Cardiac muscle cell (in vitro differentiated cells and primary cell): Measurements from ENCODE around the gene HEXD. TPM values are rescaled to one million over a fixed set of nuclear protein-coding genes. Genes with fewer than 3 reads are reported as not detected.

ENCODE experiments used
- DNase-seq, 2 donors: peaks; one replicate each; pipeline versions ENCODE4 v3.0.0 to v3.0.0-alpha.2; 2010 to 2017; ENCODE audit warnings: low read depth in 1 of 2, low spot score in 1 of 2
- H3K27ac ChIP-seq: fragments of 200-600 bp; sonication (generic); 2 replicates; pipeline ENCODE4 v1.5.1; 2016
- H3K27me3 ChIP-seq: fragments of 200-600 bp; sonication (generic); 2 replicates; pipeline ENCODE4 v1.6.0; 2016; ENCODE audit warnings: control low read depth
- H3K36me3 ChIP-seq: fragments of 200-600 bp; sonication (generic); 2 replicates; pipeline ENCODE4 v1.5.1; 2016; ENCODE audit warnings: control low read depth
- H3K4me1 ChIP-seq: fragments of 200-600 bp; sonication (generic); 2 replicates; pipeline ENCODE4 v1.8.1; 2017; ENCODE audit warnings: low read depth, mild to moderate bottlenecking, mixed run types
- H3K4me3 ChIP-seq: fragments of 200-600 bp; sonication (generic); 2 replicates; pipeline ENCODE4 v1.5.1; 2016; ENCODE audit warnings: mild to moderate bottlenecking
- H3K9me3 ChIP-seq: fragments of 200-600 bp; sonication (generic); 2 replicates; pipeline ENCODE4 v1.5.1; 2017; ENCODE audit warnings: low read depth, mild to moderate bottlenecking, control low read depth
- polyA plus RNA-seq: library from polyadenylated mRNA; unstranded; fragments of >200 nt; fragmentation: Nextera tagmentation; extraction: Ambion mirVana; gene quantifications from 2 replicates; pipeline ENCODE4 v1.2.1, GENCODE V29; 2016
- total RNA-seq: library from RNA; depleted of rRNA; stranded (reverse); fragments of >200 nt; gene quantifications from 2 replicates; pipeline ENCODE4 v1.2.3, GENCODE V29; 2016
- TF ChIP-seq, protein P1 (sequence below): IDR thresholded peaks from 2 replicates; pipeline ENCODE4 v1.5.1; 2012; ENCODE audit warnings: low read depth, mild to moderate bottlenecking, low read length

Gene HEXD
- total and polyA plus RNA-seq, 2 experiments from 2014 or later = 49.9 to 58.0 TPM

DNA sequence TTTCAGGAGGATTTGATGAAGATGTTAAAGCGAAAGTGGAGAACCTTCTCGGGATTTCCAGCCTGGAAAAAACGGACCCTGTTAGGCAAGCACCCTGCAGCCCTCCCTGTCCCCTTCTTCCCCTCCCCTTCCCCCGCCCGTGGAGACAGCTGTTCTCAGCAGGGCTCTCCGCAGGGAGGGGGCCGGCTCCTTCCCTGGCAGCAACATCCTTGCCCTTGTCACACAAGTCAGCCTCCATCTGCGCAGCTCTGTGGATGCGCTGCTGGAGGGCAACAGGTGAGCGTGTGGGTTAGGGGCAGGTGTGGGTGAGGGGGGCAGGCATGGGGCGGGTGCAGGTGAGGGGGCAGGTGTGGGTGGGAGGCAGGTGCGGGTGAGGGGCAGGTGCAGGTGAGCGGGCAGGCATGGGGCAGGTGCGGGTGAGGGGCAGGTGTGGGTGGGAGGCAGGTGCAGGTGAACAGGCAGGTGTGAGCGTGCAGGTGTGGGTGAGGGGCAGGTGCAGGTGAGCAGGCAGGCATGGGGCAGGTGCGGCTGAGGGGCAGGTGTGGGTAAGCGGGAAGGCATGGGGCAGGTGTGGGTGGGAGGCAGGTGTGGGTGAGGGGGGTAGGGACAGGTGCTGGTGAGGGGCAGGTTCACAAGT, 23.0 kb downstream of the HEXD start:
- H3K27ac ChIP-seq = no peak overlapping the region
- no peaks in the 10 kb centered on the region for H3K27me3 ChIP-seq
- H3K36me3 ChIP-seq = no peaks in the 10 kb centered on the region
- no peaks in the 10 kb centered on the region for H3K4me1 ChIP-seq
- H3K9me3 ChIP-seq = no peaks in the 10 kb centered on the region
- DNase-seq = peak in 1 of 2 donors; percentile 49
- no peak overlapping the region for H3K4me3 ChIP-seq
- TF ChIP-seq, protein P1, sequence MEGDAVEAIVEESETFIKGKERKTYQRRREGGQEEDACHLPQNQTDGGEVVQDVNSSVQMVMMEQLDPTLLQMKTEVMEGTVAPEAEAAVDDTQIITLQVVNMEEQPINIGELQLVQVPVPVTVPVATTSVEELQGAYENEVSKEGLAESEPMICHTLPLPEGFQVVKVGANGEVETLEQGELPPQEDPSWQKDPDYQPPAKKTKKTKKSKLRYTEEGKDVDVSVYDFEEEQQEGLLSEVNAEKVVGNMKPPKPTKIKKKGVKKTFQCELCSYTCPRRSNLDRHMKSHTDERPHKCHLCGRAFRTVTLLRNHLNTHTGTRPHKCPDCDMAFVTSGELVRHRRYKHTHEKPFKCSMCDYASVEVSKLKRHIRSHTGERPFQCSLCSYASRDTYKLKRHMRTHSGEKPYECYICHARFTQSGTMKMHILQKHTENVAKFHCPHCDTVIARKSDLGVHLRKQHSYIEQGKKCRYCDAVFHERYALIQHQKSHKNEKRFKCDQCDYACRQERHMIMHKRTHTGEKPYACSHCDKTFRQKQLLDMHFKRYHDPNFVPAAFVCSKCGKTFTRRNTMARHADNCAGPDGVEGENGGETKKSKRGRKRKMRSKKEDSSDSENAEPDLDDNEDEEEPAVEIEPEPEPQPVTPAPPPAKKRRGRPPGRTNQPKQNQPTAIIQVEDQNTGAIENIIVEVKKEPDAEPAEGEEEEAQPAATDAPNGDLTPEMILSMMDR = no peak

DNA sequence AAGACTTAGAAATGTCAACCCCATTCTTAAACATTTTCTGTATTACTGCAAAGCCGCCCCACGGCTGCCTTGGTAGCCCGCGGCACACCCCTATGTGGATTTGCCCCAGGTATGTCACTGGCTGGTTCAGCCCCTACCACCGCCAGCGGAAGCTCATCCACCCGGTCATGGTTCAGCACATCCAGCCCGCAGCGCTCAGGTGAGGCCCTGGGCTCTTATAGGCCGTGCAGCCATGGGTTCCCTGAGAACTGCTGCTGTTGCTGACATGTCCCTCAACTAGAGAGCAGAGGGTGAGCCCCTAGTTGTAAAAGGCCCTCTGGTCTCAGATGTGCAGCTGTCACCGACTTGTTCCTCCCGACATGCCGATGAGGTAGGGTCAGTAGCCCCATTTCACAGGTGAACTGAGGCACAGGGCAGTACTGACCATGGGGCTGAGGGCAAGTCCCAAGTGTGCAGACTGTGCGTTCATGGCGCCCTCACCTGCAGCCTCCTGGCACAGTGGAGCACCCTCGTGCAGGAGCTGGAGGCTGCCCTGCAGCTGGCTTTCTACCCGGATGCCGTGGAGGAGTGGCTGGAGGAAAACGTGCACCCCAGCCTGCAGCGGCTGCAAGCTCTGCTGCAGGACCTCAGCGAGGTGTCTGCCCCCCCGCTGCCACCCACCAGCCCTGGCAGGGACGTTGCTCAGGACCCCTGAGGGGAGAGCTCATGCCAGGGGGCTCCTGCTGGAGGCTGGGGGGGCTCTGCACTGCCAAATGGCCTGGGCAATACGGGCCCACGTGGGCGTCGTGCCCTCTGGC, 23.7 kb downstream of the HEXD start:
- TF ChIP-seq, protein P1 = no peak
- no peak overlapping the region for H3K4me3 ChIP-seq
- no peak overlapping the region for H3K27ac ChIP-seq
- no peaks in the 10 kb centered on the region for H3K4me1 ChIP-seq
- no peak for DNase-seq
- no peaks in the 10 kb centered on the region for H3K9me3 ChIP-seq
- H3K27me3 ChIP-seq = no peaks in the 10 kb centered on the region
- no peaks in the 10 kb centered on the region for H3K36me3 ChIP-seq

DNA sequence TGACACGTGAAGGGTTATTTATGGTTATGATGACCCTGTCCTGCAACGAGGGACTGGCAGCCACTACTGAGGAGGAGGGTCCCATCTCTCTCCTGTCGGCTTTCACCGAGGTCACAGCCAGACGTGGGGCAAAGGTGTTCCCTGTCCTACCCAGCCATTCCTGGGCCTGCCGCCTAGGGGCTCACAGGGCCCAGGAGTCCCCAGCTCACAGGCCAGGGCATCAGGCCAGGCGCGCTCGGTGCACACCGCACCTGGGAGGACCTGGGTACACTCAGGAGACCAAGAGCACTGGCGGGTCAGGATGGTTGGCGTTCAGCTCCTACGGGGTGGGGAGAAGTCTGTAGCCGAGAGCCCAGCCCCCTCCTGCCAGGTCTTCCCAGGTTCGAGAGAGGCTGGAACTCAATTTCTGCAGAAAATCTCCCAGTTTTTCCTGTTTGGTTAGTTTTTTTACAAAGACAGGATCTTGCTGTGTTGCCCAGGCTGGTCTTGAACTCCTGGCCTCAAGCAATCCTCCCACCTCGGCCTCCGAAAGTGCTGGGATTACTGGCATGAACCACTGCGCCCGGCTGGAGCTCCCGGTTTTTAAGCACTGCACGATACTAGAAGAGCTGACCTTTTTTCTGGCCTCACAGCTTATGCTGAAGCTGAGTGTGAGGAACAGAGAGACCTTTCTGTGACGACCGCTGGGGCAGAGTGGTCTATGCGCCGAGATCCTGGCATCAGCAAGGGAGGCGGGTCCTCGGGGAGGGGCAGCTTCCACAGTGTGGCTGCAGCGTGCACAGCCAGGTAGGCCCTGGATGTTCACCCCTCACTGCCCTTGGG, 24.7 kb downstream of the HEXD start:
- Histone ChIP-seq H3K27ac (no peak overlapping the region), H3K27me3 (no peaks in the 10 kb centered on the region), H3K9me3 (no peaks in the 10 kb centered on the region), H3K4me1 (no peaks in the 10 kb centered on the region), H3K4me3 (no peak overlapping the region), H3K36me3 (no peaks in the 10 kb centered on the region)
- TF ChIP-seq, protein P1 = no peak
- no peak for DNase-seq

DNA sequence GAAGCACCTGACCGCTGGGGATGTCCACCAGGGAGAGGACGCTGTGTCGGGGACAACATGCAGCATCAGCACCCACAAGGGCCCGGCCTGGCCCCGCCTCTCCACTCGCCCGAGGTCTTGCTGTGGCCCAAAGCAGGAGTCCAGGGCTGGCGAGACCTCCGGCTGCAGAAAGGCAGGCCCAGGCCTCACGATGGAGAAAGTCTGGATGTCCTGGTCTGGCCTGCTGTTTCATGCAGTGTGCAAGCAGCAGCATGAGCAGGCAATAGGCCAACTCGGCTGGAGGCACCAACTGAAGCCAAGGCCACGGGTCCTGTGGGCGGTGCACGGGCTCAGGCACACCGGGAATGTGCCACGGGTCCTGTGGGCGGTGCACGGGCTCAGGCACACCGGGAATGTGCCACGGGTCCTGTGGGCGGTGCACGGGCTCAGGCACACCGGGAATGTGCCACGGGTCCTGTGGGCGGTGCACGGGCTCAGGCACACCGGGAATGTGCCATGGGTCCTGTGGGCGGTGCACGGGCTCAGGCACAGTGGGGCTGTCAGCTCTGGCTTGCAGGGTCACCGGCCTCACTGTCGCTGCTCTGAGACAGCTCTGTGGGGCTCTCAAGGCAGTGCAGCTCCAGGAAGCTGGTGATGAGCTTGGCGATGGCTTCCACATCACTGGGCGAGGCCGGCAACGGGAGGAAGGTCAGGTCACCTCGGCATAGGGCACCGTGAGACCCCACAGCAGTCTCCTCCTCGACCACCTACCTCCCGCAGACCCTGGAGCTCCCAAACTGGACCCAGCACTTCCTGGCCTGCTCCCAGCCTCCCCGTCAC, 25.5 kb downstream of the HEXD start:
- H3K9me3 ChIP-seq = no peaks in the 10 kb centered on the region
- H3K27me3 ChIP-seq = no peaks in the 10 kb centered on the region
- no peaks in the 10 kb centered on the region for H3K4me1 ChIP-seq
- no peak overlapping the region for H3K27ac ChIP-seq
- no peak overlapping the region for H3K4me3 ChIP-seq
- TF ChIP-seq, protein P1 = no peak
- DNase-seq = no peak
- H3K36me3 ChIP-seq = no peaks in the 10 kb centered on the region
